Measurements from ENCODE around the gene SETBP1. TPM values are rescaled to one million over a fixed set of nuclear protein-coding genes. Genes with fewer than 3 reads are reported as not detected.

The SETBP1 gene
- total RNA-seq, 2 donors from 2014 or later = 17.3 to 20.1 TPM

GRCh38 chr18:44679914-44680272 lies 795 bp upstream of the SETBP1 start:
- H3K9me3 ChIP-seq (ENCODE audit: control insufficient read depth, low read length) = no peaks in the 10 kb centered on the region
- no peaks in the 10 kb centered on the region for H3K36me3 ChIP-seq (ENCODE audit: control insufficient read depth, insufficient read depth, low read length)
- WGBS, 2 experiments (ENCODE audit: insufficient coverage in 1 of 2, insufficient read length in 1 of 2) = 0% methylated on average over 37 of the region's 41 CpGs; no CpG with 5 or more reads in 1 of the 2 experiments
- H3K9ac ChIP-seq (ENCODE audit: extremely low read depth, low read length, poor library complexity, severe bottlenecking) = peak overlapping the region; percentile 47
- H3K27ac ChIP-seq (ENCODE audit: low read depth, low read length) = peak overlapping the region; percentile 80
- Mint-ChIP-seq H3K27me3 (ENCODE audit: insufficient read depth) (peaks cover 10% of the 10 kb centered on the region), H3K4me3 (no peak overlapping the region), H3K9me3 (no peaks in the 10 kb centered on the region), H3K36me3 (ENCODE audit: low read depth) (no peaks in the 10 kb centered on the region), H3K27ac (peak overlapping the region; percentile 82), H3K4me1 (peaks cover 11% of the 10 kb centered on the region)
- no peaks in the 10 kb centered on the region for H3K27me3 ChIP-seq (ENCODE audit: control insufficient read depth, insufficient read depth, low read length, poor library complexity, severe bottlenecking)
- DNase-seq = peak; percentile 82
- H3K4me1 ChIP-seq (ENCODE audit: control insufficient read depth, insufficient read depth, low read length) = peaks cover 13% of the 10 kb centered on the region
- no peak overlapping the region for H3K4me3 ChIP-seq (ENCODE audit: low read length)
- no peak for TF ChIP-seq CTCF (conservative IDR thresholded peaks at IDR 0.05)

- no peaks in the 10 kb centered on the region for H3K9me3 Mint-ChIP-seq
- H3K4me1 Mint-ChIP-seq = peaks cover 24% of the 10 kb centered on the region
- no peak for TF ChIP-seq CTCF (conservative IDR thresholded peaks at IDR 0.05)
- H3K9me3 ChIP-seq (ENCODE audit: control insufficient read depth, low read length) = no peaks in the 10 kb centered on the region
- peaks cover 10% of the 10 kb centered on the region for H3K27me3 Mint-ChIP-seq (ENCODE audit: insufficient read depth)
- H3K4me3 Mint-ChIP-seq = no peak overlapping the region
- no peaks in the 10 kb centered on the region for H3K36me3 ChIP-seq (ENCODE audit: control insufficient read depth, insufficient read depth, low read length)
- H3K36me3 Mint-ChIP-seq (ENCODE audit: low read depth) = no peaks in the 10 kb centered on the region
- no peak for DNase-seq
- peaks cover 23% of the 10 kb centered on the region for H3K4me1 ChIP-seq (ENCODE audit: control insufficient read depth, insufficient read depth, low read length)
- peak overlapping the region; percentile 48 for H3K9ac ChIP-seq (ENCODE audit: extremely low read depth, low read length, poor library complexity, severe bottlenecking)
- H3K27me3 ChIP-seq (ENCODE audit: control insufficient read depth, insufficient read depth, low read length, poor library complexity, severe bottlenecking) = no peaks in the 10 kb centered on the region
- H3K27ac Mint-ChIP-seq = no peak overlapping the region
- WGBS, 2 experiments (ENCODE audit: insufficient coverage in 1 of 2, insufficient read length in 1 of 2) = 6 to 14% methylated on average over 12 to 22 of the region's 24 CpGs
- peak overlapping the region; percentile 90 for H3K4me3 ChIP-seq (ENCODE audit: low read length)
- H3K27ac ChIP-seq (ENCODE audit: low read depth, low read length) = peak overlapping the region; percentile 74
Observed at GRCh38 chr18:44681076-44681970, 635 bp downstream of the SETBP1 start.

- peaks cover 10% of the 10 kb centered on the region for H3K27me3 Mint-ChIP-seq (ENCODE audit: insufficient read depth)
- H3K4me1 Mint-ChIP-seq = peaks cover 24% of the 10 kb centered on the region
- Histone ChIP-seq H3K36me3 (ENCODE audit: control insufficient read depth, insufficient read depth, low read length) (no peaks in the 10 kb centered on the region), H3K27ac (ENCODE audit: low read depth, low read length) (peak overlapping the region; percentile 42), H3K9ac (ENCODE audit: extremely low read depth, low read length, poor library complexity, severe bottlenecking) (peak overlapping the region; percentile 53), H3K9me3 (ENCODE audit: control insufficient read depth, low read length) (no peaks in the 10 kb centered on the region), H3K4me3 (ENCODE audit: low read length) (peak overlapping the region; percentile 90), H3K4me1 (ENCODE audit: control insufficient read depth, insufficient read depth, low read length) (peaks cover 23% of the 10 kb centered on the region), H3K27me3 (ENCODE audit: control insufficient read depth, insufficient read depth, low read length, poor library complexity, severe bottlenecking) (no peaks in the 10 kb centered on the region)
- TF ChIP-seq CTCF (conservative IDR thresholded peaks at IDR 0.05) = no peak
- H3K9me3 Mint-ChIP-seq = no peaks in the 10 kb centered on the region
- H3K36me3 Mint-ChIP-seq (ENCODE audit: low read depth) = no peaks in the 10 kb centered on the region
- DNase-seq = no peak
- WGBS, 2 experiments (ENCODE audit: insufficient coverage in 1 of 2, insufficient read length in 1 of 2) = 9 to 20% methylated on average over 4 to 12 of the region's 12 CpGs
- no peak overlapping the region for H3K4me3 Mint-ChIP-seq
- H3K27ac Mint-ChIP-seq = no peak overlapping the region
Observed at GRCh38 chr18:44682201-44682870, 1.6 kb downstream of the SETBP1 start.

All from endodermal cell (in vitro differentiated cells).